Stimulated activated CD4-positive, alpha-beta T cell treated with anti-CD3 and anti-CD28 coated beads, Interleukin-12 subunit alpha, Interleukin-12 subunit beta, amount 100 ng/mL, for 24 hours (primary cell): ENCODE data around the gene NCOR1.
"Not testable (repeated sequence)": the region's sequence is repeated elsewhere in the genome, so short reads cannot be mapped to it uniquely, and the experiment has no call there.

Experiments used
- DNase-seq, 2 experiments: peaks; one replicate each; pipeline ENCODE4 v3.0.0-alpha.2; 2020; ENCODE audit warnings: low read depth in 2 of 2

NCOR1 gene

DNA sequence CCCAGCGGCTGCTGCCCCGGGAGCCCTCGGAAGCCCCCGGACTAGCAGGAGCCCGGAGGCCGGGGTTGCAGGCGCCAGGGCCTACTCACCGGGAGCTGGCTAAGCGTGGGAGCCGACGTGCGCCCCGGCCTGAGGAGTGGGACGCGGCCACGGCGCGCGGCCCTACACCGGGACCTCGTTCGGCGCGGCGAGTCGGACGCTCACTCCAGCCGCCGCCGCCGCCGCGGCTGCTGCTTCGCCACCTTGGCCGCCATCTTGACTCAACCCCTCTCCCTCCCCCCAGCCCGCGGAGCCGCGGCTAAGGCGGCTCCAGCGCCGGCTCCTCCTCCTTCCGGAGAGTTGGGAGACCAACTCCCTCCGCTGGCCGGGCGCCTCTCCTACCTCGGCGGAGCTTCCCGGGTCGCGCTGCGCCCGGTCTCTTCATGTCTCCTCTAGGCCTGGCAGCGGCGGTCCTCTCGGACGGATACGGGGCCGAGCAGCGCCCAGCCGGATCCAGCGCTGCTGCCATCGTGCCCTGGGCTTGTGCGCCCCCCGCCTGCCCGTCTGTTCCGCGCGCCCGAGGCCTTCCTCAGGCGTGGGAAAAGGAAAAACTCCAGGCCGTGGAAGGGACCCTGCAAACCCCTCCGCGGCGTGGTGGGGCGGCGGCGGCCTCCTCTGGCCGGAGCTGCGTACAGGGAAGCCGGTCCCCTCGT, at the start of gene NCOR1:
Gene NCOR1 (minus strand): TSS at position 262 of the 692 bp plus-strand sequence. CDS start 20,965 bp downstream, outside the sequence.
- DNase-seq, result peak; percentile 78 to 85

DNA sequence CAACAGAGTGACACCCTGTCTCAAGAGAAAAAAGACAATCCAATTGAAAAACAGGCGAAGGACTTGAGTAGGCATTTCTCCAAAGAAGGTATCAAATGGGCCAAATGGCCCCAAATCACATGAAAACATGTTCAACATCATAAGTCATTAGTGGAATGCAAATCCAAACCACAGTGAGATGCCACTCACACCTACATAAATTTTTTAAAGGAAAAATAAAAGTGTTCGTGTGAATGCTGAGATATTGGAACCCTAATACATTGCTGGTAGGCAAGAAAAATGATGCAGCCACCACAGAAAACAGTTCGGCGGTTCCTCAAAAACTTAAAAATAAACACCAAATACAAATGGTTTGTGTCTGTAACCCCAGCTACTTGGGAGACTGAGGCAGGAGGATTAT, 46.9 kb upstream of the NCOR1 start:
- no peak for DNase-seq

DNA sequence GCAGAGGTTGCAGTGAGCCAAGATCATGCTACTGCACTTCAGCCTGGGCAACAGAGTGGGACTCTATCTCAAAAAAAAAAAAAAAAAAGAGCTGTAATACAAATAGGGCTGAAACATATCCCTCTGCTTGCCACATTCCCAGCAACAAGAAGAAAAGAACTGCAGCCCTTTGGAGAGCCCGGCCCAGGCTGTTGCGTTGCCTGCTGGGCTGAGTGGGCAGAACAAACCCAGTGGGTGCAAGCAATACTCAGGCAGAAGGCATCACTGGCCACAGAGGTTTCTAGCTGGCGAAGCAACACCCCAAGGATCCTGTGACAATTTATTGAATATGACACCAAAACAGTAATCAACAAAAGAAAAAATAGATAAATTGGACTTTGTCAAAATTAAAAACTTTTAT, 45.7 kb upstream of the NCOR1 start:
- DNase-seq, result no peak

DNA sequence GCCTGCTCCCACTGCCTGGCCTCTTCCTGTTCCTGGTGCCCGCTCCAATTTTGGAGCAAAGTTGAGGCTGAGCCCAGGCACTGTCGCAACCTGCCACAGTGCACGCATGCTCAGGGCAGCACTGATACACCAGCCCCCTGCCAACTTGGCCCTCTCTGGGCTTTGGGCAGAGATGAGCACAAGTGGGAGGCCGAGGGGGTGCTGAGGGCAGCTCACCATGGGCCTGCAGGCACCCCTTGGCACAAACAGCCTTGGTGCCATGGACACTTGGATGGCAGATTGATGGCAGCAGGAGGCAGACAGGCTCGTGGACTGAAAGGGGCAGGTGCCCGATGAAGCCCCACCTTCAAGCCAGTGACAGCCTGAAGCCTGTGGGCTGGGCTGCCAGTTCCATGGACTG, 44.6 kb upstream of the NCOR1 start:
- DNase-seq, result no peak

DNA sequence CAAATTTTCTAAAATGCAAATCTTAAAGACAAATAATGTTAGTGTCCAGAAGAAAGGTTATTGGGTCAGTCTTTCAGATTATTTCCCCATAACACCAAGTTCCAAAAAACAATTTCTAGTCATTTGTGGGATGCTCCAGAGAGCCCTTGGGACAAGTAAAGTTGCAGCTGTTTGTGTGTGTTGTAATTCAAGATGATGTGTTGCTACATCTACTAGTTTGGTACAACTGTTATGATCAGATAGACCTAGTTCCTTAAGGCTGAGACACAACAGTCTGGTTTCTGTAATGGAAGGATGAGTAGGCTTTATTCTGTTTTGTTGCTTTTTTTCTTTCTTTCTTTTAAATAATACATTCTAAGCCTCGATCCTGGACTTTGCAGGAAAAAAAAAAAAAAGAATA, 43.6 kb upstream of the NCOR1 start:
- no peak for DNase-seq

DNA sequence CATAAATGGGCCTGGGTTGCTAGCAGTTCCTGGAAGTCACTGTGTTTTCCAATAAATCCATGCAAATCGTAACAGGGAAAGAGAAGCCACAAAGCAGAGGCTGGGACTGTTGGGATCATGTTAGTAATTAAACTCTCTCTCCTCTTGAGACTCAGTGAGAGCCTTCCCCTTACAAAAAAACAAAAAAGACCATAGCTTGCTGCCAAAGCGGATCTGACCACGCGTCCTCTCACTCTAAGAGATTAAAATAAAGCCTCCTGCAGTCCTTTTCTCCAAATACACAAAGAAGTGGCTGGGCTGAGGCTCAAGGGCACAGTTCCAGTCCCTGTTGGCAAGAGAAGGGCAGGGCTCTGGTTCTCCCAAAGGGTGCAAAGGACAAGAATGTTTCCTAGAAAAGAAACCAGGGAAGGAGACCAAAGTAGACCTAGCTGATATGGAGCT, 40.2 kb upstream of the NCOR1 start:
- DNase-seq, result no peak

DNA sequence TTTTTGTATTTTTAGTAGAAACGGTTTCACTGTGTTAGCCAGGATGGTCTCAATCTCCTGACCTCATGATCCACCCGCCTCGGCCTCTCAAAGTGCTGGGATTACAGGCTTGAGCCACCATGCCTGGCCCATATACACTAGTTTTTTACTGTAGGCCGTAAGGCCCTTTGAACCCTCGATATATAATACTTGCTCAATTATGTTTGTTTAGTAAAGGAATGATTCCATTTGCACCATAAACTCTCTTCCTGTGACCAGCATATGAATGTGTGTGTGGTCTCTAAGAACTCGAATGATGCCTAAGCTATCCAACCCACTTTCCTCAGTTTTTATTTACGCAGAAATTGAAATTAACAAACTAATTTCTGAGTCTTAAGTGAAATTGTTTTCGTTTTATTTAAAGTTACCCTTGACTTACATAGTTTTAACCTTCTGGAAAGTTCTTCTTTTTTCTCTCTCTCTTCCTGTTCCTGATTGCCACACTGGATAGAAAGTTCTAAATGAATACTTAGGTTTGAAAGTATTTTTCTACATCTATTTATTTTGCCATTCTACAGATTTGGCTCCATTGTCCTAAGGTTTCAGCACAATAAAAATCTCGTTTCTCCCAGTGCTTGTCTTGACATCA, 39.6 kb upstream of the NCOR1 start:
- DNase-seq, result no peak

DNA sequence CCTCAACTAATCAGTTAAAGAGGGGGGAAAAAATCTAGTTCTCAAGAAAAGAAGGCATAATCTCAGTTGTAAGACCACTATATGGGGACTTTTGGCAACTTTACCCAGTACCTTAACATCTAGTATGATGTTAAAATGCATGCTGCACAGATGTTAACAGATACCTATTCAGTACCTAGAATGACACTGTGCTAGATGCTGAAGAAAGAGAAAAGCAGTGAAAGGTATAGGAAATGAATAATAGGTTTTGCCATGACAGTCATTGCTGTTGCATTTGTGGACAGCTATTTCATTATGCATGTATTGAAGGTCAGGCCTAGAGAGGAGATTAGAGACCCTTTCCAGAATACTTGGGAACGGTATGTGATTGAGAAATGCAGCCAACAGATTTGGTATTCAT, 36.2 kb upstream of the NCOR1 start:
- DNase-seq, result no peak

DNA sequence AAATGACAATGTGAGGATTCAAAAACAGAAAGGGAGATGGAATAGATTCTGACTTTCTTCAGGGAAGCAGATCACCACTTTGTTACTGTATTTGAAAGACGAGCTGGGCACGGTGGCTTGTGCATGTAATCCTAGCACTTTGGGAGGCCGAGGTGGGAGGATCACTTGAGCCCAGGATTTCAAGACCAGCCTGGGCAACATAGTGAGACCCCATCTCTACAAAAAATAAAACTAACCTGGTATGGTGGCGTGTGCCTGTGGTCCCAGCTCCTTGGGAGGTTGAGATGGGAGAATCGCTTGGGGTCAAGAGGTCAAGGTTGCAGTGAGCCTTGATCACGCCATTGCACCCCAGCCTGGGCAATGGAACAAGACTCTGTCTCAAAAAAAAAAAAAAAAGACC, 35.7 kb upstream of the NCOR1 start:
- DNase-seq, result no peak

DNA sequence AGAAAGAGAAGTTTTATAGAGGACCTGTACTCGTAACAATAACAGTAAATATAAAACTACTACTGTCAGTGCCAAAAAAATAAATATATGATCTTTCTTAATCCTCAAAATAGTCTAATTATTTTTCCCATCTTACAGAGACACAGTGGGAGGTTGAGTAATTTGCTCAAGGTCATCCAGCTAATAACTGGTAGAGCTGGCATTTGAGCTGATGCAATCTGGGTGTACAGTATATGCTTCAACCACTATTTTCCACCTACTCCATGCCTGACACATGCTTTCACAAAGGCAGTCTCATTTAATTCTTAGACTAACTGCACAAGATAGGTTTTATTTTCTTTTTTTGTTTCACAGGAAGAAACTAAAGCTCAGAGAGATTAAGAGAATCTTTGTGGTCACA, 35.3 kb upstream of the NCOR1 start:
- no peak for DNase-seq

DNA sequence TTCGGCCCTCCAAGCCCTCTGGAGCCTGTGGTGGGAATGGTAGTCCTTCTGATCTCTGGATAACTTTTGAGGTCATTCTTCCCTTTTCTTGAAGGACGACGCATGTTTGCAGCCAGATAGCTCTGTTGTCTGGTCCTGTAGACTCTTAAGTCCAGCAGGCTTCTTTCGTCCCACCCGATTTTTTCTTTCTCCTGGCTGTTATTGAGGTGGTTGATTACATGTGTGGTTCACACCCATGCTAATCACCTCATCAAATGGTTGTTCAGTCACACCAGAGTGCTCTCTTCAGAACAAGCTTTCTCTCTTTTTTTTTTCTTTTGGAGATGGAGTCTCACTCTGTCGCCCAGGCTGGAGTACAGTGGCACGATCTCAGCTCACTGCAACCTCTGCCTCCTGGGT, 32.3 kb upstream of the NCOR1 start:
- DNase-seq, result no peak

DNA sequence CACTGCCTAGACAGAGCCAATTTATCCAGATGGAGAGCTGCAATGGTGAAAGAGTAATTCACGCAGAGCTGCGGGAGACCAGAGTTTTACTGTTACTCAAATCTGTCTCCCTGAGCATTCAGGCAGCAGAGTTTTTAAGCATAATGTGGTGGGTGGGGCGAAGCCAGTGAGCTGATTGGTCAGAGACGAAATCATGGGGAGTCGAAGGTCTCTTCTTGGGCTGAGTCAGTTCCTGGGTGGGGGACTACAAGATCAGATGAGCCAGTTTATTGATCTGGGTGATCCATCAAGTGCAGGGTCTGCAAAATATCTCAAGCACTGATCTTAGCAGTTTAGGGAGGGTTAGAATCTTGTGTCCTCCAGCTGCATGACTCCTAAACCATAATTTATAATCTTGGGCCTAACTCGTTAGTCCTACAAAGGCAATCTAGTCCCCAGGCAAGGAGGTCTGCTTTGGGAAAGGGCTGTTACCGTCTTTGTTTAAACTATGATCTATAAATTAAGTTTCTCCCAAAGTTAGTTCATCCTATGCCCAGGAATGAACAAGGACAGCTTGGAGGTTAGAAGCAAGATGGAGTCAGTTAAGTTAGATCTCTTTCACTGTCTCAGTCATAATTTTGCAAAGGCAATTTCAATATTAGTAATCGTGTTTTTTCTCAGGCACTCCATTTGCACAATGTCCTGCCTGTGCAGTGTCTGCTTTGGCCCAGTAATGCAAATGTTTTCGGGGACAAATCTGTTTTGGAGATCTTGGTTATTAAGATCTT, 28.6 kb upstream of the NCOR1 start:
- no peak for DNase-seq

DNA sequence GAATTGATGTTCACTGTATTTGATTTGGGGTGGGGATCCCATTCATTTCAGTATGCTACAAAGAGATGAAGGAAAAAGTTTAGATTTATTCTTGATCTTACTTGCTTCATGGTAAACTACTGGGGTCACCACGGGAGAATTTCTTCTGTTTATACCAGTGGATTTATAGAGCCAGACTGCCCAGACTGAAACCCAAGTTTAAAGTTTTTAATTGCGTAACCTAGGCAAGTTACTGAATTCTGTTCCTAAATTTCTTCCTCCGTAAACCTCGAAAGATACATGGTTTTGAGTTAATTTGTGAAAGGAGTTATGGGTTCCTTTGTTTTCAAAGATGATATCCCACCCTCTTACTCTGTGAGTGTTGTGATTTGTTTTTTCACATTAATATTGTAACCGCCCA, 28.1 kb upstream of the NCOR1 start:
- no peak for DNase-seq

DNA sequence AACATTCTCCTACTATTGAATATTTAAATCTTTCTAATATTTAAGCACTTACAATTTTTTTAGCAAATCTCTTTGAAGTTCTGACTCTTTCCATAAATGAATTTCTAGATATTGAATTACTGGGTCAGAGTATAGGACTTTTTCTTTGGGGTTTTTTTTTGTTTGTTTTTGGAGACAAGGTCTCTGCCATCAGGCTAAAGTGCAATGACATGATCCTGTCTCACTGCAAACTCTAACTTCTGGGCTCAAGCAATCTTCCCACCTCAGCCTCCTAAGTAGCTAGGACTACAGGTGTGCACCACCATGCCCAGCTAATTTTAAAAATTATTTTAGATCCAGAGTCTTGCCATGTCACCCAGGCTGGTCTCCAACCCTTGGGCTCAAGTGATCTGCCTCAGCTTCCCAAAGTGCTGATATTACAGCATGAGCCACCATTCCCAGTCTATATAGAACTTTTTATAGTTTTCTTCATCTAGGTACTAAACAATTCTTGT, 26.6 kb upstream of the NCOR1 start:
- no peak for DNase-seq

DNA sequence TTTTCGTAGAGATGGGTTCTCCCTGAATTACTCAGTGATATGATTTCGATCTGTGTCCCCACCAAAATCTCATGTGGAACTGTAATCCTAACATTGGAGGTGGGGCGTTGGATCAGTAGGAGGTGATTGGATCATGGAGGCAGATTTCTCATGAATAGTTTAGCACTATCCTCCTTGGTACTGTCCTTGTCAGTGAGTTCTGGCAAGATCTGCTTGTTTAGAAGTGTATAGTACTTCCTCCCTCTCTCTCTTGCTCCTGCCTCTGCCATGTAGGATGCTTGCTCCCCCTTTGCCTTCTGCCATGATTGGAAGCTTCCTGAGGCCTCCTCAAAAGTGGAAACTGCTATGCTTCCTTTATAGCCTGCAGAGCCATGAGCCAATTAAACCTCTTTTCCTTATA, 24.6 kb upstream of the NCOR1 start:
- DNase-seq, result no peak

DNA sequence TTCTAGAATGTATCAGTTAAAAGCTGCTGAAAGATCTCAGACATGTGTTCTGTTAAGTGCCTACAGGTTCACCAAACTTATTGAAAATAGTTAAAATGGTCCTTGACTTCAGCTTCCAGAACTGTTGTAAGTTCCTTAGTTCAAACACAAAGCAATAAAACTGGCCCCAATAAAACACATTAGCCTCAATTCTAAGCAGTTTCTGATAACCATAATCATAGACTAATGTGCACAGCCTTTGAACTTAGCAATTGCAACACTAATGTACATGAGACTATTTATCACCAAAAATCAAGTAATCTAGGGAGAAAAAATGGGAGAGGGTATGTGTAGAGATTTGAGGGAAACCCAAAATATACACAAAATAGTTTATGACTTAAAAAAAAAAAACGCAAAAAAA, 17.1 kb upstream of the NCOR1 start:
- no peak for DNase-seq

DNA sequence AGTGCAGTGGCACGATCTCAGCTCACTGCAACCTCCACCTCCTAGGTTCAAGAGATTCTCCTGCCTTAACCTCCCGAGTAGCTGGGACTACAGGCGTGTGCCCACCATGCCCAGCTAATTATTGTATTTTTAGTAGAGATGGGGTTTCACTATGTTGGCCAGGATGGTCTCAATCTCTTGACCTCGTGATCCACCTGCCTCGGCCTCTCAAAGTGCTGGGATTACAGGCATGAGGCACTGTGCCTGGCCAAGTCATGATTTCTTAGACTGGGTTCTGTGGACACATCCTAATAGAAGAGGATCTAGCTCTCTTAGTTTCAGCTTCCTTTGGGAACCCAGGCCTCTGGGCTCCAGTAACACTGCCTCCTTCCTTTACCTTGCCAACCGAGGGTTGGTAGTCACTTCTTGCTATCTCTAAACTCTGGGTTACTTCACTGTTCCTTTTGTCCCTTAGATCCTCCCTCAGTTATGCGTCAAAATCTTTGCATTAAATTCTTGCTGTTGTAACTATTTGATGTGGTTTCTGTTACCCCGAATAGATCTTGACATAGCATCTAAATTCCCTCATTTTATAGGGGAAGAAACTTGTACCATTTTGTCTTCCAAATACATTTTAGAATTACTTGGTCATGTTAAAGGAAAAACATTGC, 14.7 kb upstream of the NCOR1 start:
- DNase-seq, result not testable (repeated sequence)

DNA sequence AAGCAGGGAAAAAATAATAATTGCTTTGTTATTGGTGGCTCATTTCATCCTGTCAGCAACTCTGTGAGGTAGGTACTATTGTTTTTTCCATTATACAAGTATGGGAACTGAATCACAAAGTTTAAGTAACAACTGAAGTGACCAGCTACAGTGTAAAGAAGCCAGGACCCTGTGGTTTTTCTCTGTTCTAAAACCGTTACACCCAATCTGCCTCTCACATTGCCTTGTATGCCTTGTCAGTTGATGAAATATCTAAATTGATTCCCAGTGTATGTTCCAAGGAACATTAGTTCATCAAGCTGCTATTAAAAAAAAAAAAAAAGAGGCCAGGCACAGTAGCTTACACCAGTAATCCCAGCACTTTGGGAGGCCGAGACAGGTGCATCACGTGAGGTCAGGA, 7.1 kb upstream of the NCOR1 start:
- no peak for DNase-seq

DNA sequence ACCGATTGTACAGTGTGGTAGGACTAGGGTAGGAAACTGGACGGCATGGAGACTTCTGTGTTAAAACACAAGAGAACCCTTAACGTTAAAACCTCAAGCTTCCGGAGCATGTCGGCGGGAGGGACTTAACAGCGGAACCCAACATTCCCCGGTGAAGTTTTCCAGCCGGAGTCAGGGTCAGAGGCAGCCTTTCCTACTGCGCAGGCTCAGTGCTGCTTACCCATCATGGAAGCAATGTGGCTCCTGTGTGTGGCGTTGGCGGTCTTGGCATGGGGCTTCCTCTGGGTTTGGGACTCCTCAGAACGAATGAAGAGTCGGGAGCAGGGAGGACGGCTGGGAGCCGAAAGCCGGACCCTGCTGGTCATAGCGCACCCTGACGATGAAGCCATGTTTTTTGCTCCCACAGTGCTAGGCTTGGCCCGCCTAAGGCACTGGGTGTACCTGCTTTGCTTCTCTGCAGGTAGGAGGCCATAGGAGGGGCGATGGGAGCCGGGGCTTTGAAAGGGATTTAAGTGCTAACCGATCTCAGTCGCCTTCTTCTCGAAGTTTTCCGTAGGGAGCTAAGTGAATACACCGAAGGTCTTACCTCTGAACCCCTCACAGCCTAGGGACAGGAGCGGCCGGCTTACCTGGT, 1.8 kb upstream of the NCOR1 start, which contains the start of gene PIGL:
Gene PIGL (plus strand): TSS at position 209 of the 634 bp plus-strand sequence. CDS start 17 bp downstream, at position 226.
- peak; percentile 84 to 87 for DNase-seq

DNA sequence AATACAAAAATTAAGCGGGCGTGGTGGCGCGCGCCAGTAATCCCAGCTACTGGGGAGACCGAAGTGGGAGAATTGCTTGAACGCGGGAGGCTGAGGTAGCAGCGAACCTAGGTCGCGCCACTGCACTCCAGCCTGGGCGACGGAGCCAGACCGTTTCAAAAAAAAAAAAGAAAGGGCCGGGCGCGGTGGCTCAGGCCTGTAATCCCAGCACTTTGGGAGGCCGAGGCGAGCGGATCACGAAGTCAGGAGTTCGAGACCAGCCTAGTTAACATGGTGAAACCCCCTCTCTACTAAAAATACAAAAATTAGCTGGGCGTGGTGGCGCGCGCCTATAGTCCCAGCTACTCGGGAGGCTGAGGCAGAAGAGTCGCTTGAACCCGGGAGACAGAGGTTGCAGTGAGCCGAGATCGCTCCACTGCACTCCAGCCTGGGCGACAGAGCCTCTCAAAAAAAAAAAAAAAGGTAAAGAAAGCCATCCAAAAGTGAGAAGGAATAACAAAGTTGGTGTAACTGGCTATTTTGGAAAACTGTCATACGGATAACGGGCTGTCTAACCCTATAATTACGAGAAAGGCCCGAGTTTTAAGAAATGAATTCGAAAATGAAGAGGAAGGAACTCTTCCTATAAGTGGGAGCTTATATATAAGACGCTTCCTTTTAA, 1.1 kb upstream of the NCOR1 start:
- not testable (repeated sequence) for DNase-seq

DNA sequence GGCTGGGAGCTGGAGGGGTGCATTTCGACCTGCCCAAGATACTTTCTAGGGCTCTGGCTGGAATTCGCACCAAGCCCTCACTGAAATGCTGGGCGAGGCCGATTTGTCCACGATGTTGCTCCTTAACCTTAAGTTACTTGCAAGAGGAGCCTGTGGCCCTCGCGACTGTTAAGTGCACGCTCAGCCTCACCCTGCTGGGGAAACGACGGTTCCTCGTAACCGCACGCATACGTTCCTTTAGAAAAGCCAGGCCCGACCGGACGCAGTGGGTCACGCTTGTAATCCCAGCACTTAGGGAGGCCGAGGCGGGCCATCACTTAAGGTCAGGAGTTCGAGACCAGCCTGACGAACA, 607 bp upstream of the NCOR1 start:
- DNase-seq, result peak; percentile 1 to 25
